Erythroblast (primary cell): Measurements from ENCODE around the gene MICA.

Source experiments
- GATA1 ChIP-seq: IDR thresholded peaks from 2 replicates; pipeline ENCODE4 v1.6.1; 2011; ENCODE audit warnings: low read depth, mild to moderate bottlenecking, control low read depth, low read length, moderate library complexity
- POLR2A ChIP-seq: IDR thresholded peaks from 2 replicates; pipeline ENCODE4 v1.6.1; 2011; ENCODE audit warnings: mild to moderate bottlenecking, low read length

DNA sequence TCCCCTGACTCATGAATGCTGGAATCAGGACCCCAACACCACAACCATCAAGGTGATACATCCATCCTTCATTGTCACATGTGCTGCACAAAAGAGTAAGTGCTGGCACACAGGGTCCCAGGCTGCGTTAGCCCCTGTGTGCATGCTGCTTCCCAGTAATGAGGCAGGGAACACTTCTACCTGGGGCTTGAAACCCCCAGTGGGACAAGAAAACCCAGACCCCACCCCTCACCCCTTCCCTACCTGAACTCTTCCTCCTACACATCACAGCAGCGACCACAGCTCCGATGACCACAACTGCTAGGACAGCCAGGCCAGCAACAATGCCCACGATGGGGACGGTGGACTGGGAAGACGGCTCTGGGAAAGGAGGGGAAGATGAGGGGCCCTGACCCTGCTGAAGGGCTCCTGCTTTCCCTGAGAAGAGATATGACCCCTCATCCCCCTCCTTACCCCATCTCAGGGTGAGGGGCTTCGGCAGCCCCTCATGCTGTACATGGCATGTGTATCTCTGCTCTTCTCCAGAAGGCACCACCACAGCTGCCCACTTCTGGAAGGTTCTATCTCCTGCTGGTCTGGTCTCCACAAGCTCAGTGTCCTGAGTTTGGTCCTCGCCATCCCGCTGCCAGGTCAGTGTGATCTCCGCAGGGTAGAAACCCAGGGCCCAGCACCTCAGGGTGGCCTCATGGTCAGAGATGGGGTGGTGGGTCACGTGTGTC, 48.4 kb upstream of the MICA start:
- TF ChIP-seq POLR2A (no peak), GATA1 (no peak)
